WTC11 (cell line): ENCODE results near the gene FGF6.

Source experiments
- ETV6 ChIP-seq: sonication (generic); formaldehyde crosslinking; IDR thresholded peaks from 2 replicates; pipeline ENCODE4 v1.8.1; 2022; ENCODE audit warnings: mild to moderate bottlenecking, missing genetic modification reagents
- FOXP1 ChIP-seq: sonication (generic); formaldehyde crosslinking; IDR thresholded peaks from 2 replicates; pipeline ENCODE4 v1.8.0; 2022; ENCODE audit warnings: missing genetic modification reagents, mild to moderate bottlenecking, moderate library complexity, borderline replicate concordance
- NR1H2 ChIP-seq: sonication (generic); formaldehyde crosslinking; IDR thresholded peaks from 2 replicates; pipeline ENCODE4 v1.9.0; 2021; ENCODE audit warnings: mild to moderate bottlenecking, moderate library complexity, missing genetic modification reagents
- NR2C2 ChIP-seq: sonication (generic); formaldehyde crosslinking; IDR thresholded peaks from 2 replicates; pipeline ENCODE4 v1.8.0; 2022; ENCODE audit warnings: mild to moderate bottlenecking, missing genetic modification reagents
- OVOL2 ChIP-seq: fragments of 250-450 bp; sonication (Bioruptor Pico); IDR thresholded peaks from 2 replicates; pipeline ENCODE4 v1.9.0; 2021; ENCODE audit warnings: mild to moderate bottlenecking, borderline replicate concordance
- TEAD4 ChIP-seq: sonication (generic); formaldehyde crosslinking; IDR thresholded peaks from 2 replicates; pipeline ENCODE4 v1.8.0; 2022; ENCODE audit warnings: mild to moderate bottlenecking, missing genetic modification reagents
- ZNF121 ChIP-seq: sonication (generic); formaldehyde crosslinking; IDR thresholded peaks from 2 replicates; pipeline ENCODE4 v1.8.0; 2023; ENCODE audit warnings: missing genetic modification reagents
- ZNF219 ChIP-seq: sonication (generic); formaldehyde crosslinking; IDR thresholded peaks from 2 replicates; pipeline ENCODE4 v1.8.0; 2023; ENCODE audit warnings: missing genetic modification reagents, mild to moderate bottlenecking, borderline replicate concordance
- TF ChIP-seq, protein P1 (sequence below): fragments of 200-600 bp; IDR thresholded peaks from 2 replicates; pipeline ENCODE4 v1.8.0; 2022; ENCODE audit warnings: antibody characterized with exemption
- TF ChIP-seq, protein P2 (sequence below): sonication (generic); formaldehyde crosslinking; IDR thresholded peaks from 2 replicates; pipeline ENCODE4 v1.8.0; 2022; ENCODE audit warnings: mild to moderate bottlenecking, missing genetic modification reagents
- TF ChIP-seq, protein P3 (sequence below): sonication (generic); formaldehyde crosslinking; IDR thresholded peaks from 2 replicates; pipeline ENCODE4 v1.8.0; 2022; ENCODE audit warnings: mild to moderate bottlenecking, missing genetic modification reagents

DNA sequence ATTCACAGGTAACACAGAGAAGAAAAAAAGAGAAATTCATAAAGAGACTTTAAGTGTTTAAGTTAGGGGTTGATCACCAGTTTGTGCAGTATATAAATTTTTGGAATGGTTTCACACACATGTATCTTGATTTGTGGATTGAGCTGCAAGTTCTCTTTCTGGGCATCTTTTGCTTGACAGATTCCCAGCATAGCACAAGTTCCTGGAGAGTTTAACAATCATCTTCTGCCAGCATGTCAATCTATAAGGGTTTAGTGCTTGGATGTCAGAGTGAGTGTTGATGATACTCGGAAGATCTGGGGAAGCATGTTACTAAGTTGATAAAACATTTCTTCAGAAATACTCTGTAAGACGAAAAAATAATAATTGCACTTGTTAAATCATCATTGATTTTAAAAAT lies 43.9 kb upstream of the FGF6 start:
- TF ChIP-seq NR1H2 (CRISPR knock-in tag): no peak
- TF ChIP-seq TEAD4 (CRISPR knock-in tag): no peak
- TF ChIP-seq OVOL2 (CRISPR knock-in tag): no peak
- TF ChIP-seq, protein P1, sequence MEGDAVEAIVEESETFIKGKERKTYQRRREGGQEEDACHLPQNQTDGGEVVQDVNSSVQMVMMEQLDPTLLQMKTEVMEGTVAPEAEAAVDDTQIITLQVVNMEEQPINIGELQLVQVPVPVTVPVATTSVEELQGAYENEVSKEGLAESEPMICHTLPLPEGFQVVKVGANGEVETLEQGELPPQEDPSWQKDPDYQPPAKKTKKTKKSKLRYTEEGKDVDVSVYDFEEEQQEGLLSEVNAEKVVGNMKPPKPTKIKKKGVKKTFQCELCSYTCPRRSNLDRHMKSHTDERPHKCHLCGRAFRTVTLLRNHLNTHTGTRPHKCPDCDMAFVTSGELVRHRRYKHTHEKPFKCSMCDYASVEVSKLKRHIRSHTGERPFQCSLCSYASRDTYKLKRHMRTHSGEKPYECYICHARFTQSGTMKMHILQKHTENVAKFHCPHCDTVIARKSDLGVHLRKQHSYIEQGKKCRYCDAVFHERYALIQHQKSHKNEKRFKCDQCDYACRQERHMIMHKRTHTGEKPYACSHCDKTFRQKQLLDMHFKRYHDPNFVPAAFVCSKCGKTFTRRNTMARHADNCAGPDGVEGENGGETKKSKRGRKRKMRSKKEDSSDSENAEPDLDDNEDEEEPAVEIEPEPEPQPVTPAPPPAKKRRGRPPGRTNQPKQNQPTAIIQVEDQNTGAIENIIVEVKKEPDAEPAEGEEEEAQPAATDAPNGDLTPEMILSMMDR: no peak
- no peak for TF ChIP-seq ZNF219
- TF ChIP-seq, protein P2, sequence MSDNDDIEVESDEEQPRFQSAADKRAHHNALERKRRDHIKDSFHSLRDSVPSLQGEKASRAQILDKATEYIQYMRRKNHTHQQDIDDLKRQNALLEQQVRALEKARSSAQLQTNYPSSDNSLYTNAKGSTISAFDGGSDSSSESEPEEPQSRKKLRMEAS (CRISPR knock-in tag): no peak
- TF ChIP-seq ZNF121 (CRISPR knock-in tag): no peak
- TF ChIP-seq NR2C2 (CRISPR knock-in tag): no peak
- no peak for TF ChIP-seq FOXP1 (CRISPR knock-in tag)
- TF ChIP-seq, protein P3, sequence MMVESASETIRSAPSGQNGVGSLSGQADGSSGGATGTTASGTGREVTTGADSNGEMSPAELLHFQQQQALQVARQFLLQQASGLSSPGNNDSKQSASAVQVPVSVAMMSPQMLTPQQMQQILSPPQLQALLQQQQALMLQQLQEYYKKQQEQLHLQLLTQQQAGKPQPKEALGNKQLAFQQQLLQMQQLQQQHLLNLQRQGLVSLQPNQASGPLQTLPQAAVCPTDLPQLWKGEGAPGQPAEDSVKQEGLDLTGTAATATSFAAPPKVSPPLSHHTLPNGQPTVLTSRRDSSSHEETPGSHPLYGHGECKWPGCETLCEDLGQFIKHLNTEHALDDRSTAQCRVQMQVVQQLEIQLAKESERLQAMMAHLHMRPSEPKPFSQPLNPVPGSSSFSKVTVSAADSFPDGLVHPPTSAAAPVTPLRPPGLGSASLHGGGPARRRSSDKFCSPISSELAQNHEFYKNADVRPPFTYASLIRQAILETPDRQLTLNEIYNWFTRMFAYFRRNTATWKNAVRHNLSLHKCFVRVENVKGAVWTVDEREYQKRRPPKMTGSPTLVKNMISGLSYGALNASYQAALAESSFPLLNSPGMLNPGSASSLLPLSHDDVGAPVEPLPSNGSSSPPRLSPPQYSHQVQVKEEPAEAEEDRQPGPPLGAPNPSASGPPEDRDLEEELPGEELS (CRISPR knock-in tag): no peak
- TF ChIP-seq ETV6: no peak
